Islet precursor cell (in vitro differentiated cells): ENCODE data around the gene CCDC73.
"Not testable (repeated sequence)": the region's sequence is repeated elsewhere in the genome, so short reads cannot be mapped to it uniquely, and the experiment has no call there.

ENCODE experiments used
- DNase-seq: peaks from one replicate; pipeline ENCODE4 v3.0.0-alpha.2; 2018

The CCDC73 gene

GRCh38 chr11:32704775-32705174, 89.7 kb downstream of the CCDC73 start:
- DNase-seq: no peak

- DNase-seq: no peak
These were observed 90.2 kb downstream of the CCDC73 start for GRCh38 chr11:32704261-32704660.

- no peak for DNase-seq
These were observed 92.8 kb downstream of the CCDC73 start for GRCh38 chr11:32701616-32702015.

- DNase-seq: no peak
These were observed 95.9 kb downstream of the CCDC73 start for GRCh38 chr11:32698579-32698978.

- no peak for DNase-seq
These were observed 123.4 kb downstream of the CCDC73 start for GRCh38 chr11:32671051-32671450.

GRCh38 chr11:32659672-32660071, 134.8 kb downstream of the CCDC73 start:
- no peak for DNase-seq

GRCh38 chr11:32658639-32659406, 135.6 kb downstream of the CCDC73 start:
- DNase-seq: no peak

- DNase-seq: no peak
These were observed 150.9 kb downstream of the CCDC73 start for GRCh38 chr11:32643526-32643925.

GRCh38 chr11:32641361-32641760, 153.1 kb downstream of the CCDC73 start:
- DNase-seq: no peak

- no peak for DNase-seq
These were observed 158.6 kb downstream of the CCDC73 start for GRCh38 chr11:32635819-32636218.

GRCh38 chr11:32630844-32631243, 163.6 kb downstream of the CCDC73 start:
- no peak for DNase-seq

GRCh38 chr11:32616903-32617302, 177.6 kb downstream of the CCDC73 start:
- no peak for DNase-seq

- DNase-seq: no peak
These were observed 179.0 kb downstream of the CCDC73 start for GRCh38 chr11:32615422-32615821.

- DNase-seq: no peak
These were observed 180.8 kb downstream of the CCDC73 start for GRCh38 chr11:32613500-32614151.

- DNase-seq: no peak
These were observed 183.6 kb downstream of the CCDC73 start for GRCh38 chr11:32610797-32611352.

- not testable (repeated sequence) for DNase-seq
These were observed 185.6 kb downstream of the CCDC73 start for GRCh38 chr11:32608826-32609225.

GRCh38 chr11:32606220-32606619, 188.2 kb downstream of the CCDC73 start:
- no peak for DNase-seq

- no peak for DNase-seq
These were observed 191.6 kb downstream of the CCDC73 start for GRCh38 chr11:32602657-32603415.

- no peak for DNase-seq
These were observed 196.5 kb downstream of the CCDC73 start for GRCh38 chr11:32597921-32598320.

- DNase-seq: not testable (repeated sequence)
These were observed 198.3 kb downstream of the CCDC73 start for GRCh38 chr11:32596114-32596513.

- DNase-seq: no peak
These were observed 200.2 kb downstream of the CCDC73 start for GRCh38 chr11:32594272-32594671.

- DNase-seq: no peak
These were observed 207.8 kb downstream of the CCDC73 start for GRCh38 chr11:32586576-32587190.

GRCh38 chr11:32584921-32585320, 209.5 kb downstream of the CCDC73 start:
- DNase-seq: no peak
